K562 (cell line): ENCODE measurements around the gene SYNRG. TPM values are rescaled to one million over a fixed set of nuclear protein-coding genes. Genes with fewer than 3 reads are reported as not detected.
A peak's percentile ranks its signal among the peaks of the same experiment; 100 is the strongest.

Source experiments
- ATAC-seq: fragments of 200-7000 bp; cut with Tn5 transposase; 3 replicates; pipeline ENCODE4 v1.9.1; 2020; ENCODE audit warnings: moderate library complexity
- BruUV-seq: library from RNA; stranded (reverse); fragments of 400-500 nt; replicated peaks from 2 replicates; lab custom pipeline; 2021; lab: Mats Ljungman, UMichigan
- CTCF ChIA-PET: fragments of 300-600 bp; formaldehyde crosslinking; extraction: SDS; loops from one replicate; lab custom pipeline; 2021; ENCODE audit warnings: low intra/inter-chr PET ratio; lab: Yijun Ruan, JAX
- POLR2A ChIA-PET: fragments of 300-600, 350-650 bp; sonication (Branson Sonifier 250); formaldehyde crosslinking; extraction: SDS; loops from one replicate; lab custom pipeline; 2021; ENCODE audit warnings: antibody characterized with exemption, inconsistent platforms; lab: Yijun Ruan, JAX
- DNase-seq, 4 experiments: peaks; one replicate each; pipeline versions ENCODE4 v3.0.0 to v3.0.0-alpha.2; 2011 to 2018; ENCODE audit warnings: low spot score in 3 of 4, mixed read lengths in 3 of 4; ENCODE audit errors: extremely low read depth in 1 of 4
- FAIRE-seq: peaks from 2 replicates; lab custom pipeline; 2011; peaks lifted over from hg19 to GRCh38; lab: Jason Lieb, UNC
- H2AFZ ChIP-seq: 2 replicates; pipeline ENCODE4 v1.6.0; 2011; ENCODE audit warnings: low read depth, low read length, control low read depth, inconsistent platforms
- H3K27ac ChIP-seq: fragments of 200-600 bp; 3 replicates; pipeline ENCODE4 v1.8.0; 2011; ENCODE audit warnings: low read depth, mild to moderate bottlenecking, control low read depth, inconsistent platforms, low read length, moderate library complexity, mixed read lengths; ENCODE audit errors: extremely low read depth
- H3K27me3 ChIP-seq, 2 experiments: fragments of 300-600 bp in 1 of 2; 2 replicates in 1 of 2; 3 replicates in 1 of 2; pipeline versions ENCODE4 v1.6.0 to v1.8.0; 2011; ENCODE audit warnings: inconsistent platforms in 2 of 2, low read length in 2 of 2, mild to moderate bottlenecking in 1 of 2, mixed read lengths in 1 of 2, moderate library complexity in 1 of 2; ENCODE audit not compliant: control insufficient read depth in 2 of 2, insufficient read depth in 2 of 2
- H3K36me3 ChIP-seq: fragments of 300-600 bp; 3 replicates; pipeline ENCODE4 v1.8.0; 2011; ENCODE audit warnings: mild to moderate bottlenecking, low read length, inconsistent platforms; ENCODE audit not compliant: control insufficient read depth, insufficient read depth
- H3K4me1 ChIP-seq, 2 experiments: fragments of 200-600 bp in 1 of 2; replicated peaks in 1 of 2; 2 replicates in 1 of 2; 3 replicates in 1 of 2; pipeline versions ENCODE4 v1.5.1 to v1.8.0; 2011; ENCODE audit warnings: inconsistent platforms in 2 of 2, low read length in 2 of 2, mild to moderate bottlenecking in 1 of 2, mixed read lengths in 1 of 2, moderate library complexity in 1 of 2; ENCODE audit not compliant: control insufficient read depth in 2 of 2, insufficient read depth in 2 of 2
- H3K4me2 ChIP-seq: 2 replicates; pipeline ENCODE4 v1.6.1; 2011; ENCODE audit warnings: low read length, control low read depth, inconsistent platforms, mixed read lengths; ENCODE audit not compliant: insufficient read depth
- H3K4me3 ChIP-seq: fragments of 200-600 bp; sonication (generic), shearing (Covaris generic); 2 replicates; pipeline ENCODE4 v1.5.1; 2016; ENCODE audit warnings: control low read depth, inconsistent platforms
- H3K79me2 ChIP-seq: fragments of 200-600 bp; 3 replicates; pipeline ENCODE4 v1.8.0; 2011; ENCODE audit warnings: low read length, inconsistent platforms; ENCODE audit not compliant: control insufficient read depth, insufficient read depth
- H3K9ac ChIP-seq, 2 experiments: 2 replicates each; pipeline versions ENCODE4 v1.6.0 to v1.6.1; 2011; ENCODE audit warnings: low read depth in 2 of 2, low read length in 2 of 2, control low read depth in 1 of 2, inconsistent platforms in 1 of 2, mild to moderate bottlenecking in 1 of 2, mixed read lengths in 1 of 2; ENCODE audit not compliant: insufficient read depth in 1 of 2
- H3K9me1 ChIP-seq: one replicate; pipeline ENCODE4 v1.6.0; 2011; ENCODE audit warnings: inconsistent platforms, mild to moderate bottlenecking, low read length, moderate library complexity; ENCODE audit not compliant: control insufficient read depth, insufficient read depth
- H3K9me3 ChIP-seq: replicated peaks from 2 replicates; pipeline ENCODE4 v1.5.1; 2011; ENCODE audit warnings: low read depth, low read length, inconsistent platforms; ENCODE audit not compliant: control insufficient read depth, insufficient read depth
- H4K20me1 ChIP-seq: replicated peaks from 2 replicates; pipeline ENCODE4 v1.6.1; 2011; ENCODE audit warnings: low read length, inconsistent platforms, mixed read lengths; ENCODE audit not compliant: control insufficient read depth, insufficient read depth
- ATF2 ChIP-seq: sonication (generic); formaldehyde crosslinking; IDR thresholded peaks from 2 replicates; pipeline ENCODE4 v1.8.1; 2022; ENCODE audit warnings: missing genetic modification reagents
- CEBPG ChIP-seq, 3 experiments: fragments of 200-800 bp in 1 of 3; sonication (Bioruptor generic) in 1 of 3; sonication (generic) in 1 of 3; formaldehyde crosslinking in 1 of 3; IDR thresholded peaks in 2 of 3; conservative IDR thresholded peaks in 1 of 3; 2 replicates each; pipeline versions ENCODE4 v1.6.1 to v1.8.0; 2016 to 2022; ENCODE audit warnings: missing compliant biosample characterization in 2 of 3, missing genetic modification characterization in 2 of 3, mild to moderate bottlenecking in 1 of 3, missing genetic modification reagents in 1 of 3
- MCM2 ChIP-seq: fragments of 450-650 bp; IDR thresholded peaks from 2 replicates; pipeline ENCODE4 v1.6.1; 2017; ENCODE audit warnings: low read depth, mild to moderate bottlenecking
- MYC ChIP-seq, 2 experiments: fragments of 250-450 bp in 1 of 2; sonication (Bioruptor Pico) in 1 of 2; IDR thresholded peaks; 2 replicates each; pipeline versions ENCODE4 v1.5.1 to v1.6.1; 2012 to 2021; ENCODE audit warnings: low read depth in 2 of 2, borderline replicate concordance in 1 of 2, improper control_type of control experiment in 1 of 2, low read length in 1 of 2, mild to moderate bottlenecking in 1 of 2, moderate library complexity in 1 of 2
- TAF15 ChIP-seq: fragments of 200-400 bp; formaldehyde crosslinking; IDR thresholded peaks from 2 replicates; pipeline ENCODE4 v1.6.1; 2017; ENCODE audit warnings: mild to moderate bottlenecking, low read depth, low read length, moderate library complexity
- UBTF ChIP-seq, 2 experiments: IDR thresholded peaks; 2 replicates each; pipeline ENCODE4 v1.6.1; 2012; ENCODE audit warnings: improper control_type of control experiment in 2 of 2, low read depth in 2 of 2, low read length in 2 of 2, borderline replicate concordance in 1 of 2
- ZBTB5 ChIP-seq: fragments of 450-650 bp; IDR thresholded peaks from 2 replicates; pipeline ENCODE4 v1.6.1; 2017; ENCODE audit warnings: antibody characterized with exemption
- WGBS: fragments of 100-300 bp; shearing (Covaris generic); methylation state at CpG from one replicate; pipeline ENCODE4 v1.1.6; 2016; ENCODE audit warnings: low coverage, mixed read lengths; ENCODE audit not compliant: insufficient coverage; ENCODE audit errors: missing lambda C conversion rate; 5-methylcytosine and 5-hydroxymethylcytosine counted together
- in situ Hi-C: fragments of 300-500 bp; cut with MboI; formaldehyde crosslinking; loops from 4 replicates; pipeline ENCODE4 v1.15.0; 2018; ENCODE audit warnings: inconsistent platforms, mixed read lengths
- intact Hi-C: fragments of 100-400 bp; cut with micrococcal nuclease; formaldehyde crosslinking; loops from 2 replicates; pipeline ENCODE4 v1.14.2; 2022
- polyA plus RNA-seq, 8 experiments: library from polyadenylated mRNA; depleted of rRNA in 4 of 8; stranded (reverse) in 5 of 8; unstranded in 3 of 8; fragments of >200 nt; fragmentation: Nextera tagmentation in 2 of 8; fragmentation: Illumina TruSeq in 1 of 8; extraction: Ambion mirVana in 2 of 8; extraction: Trizol in 1 of 8; gene quantifications; 2 replicates each; pipeline versions ENCODE4 v1.2.1 to v1.2.3, GENCODE V29; 2011 to 2014; ENCODE audit warnings: inconsistent platforms in 1 of 8, missing spikeins in 1 of 8
- total RNA-seq, 7 experiments: library from RNA; depleted of rRNA in 6 of 7; stranded (reverse); fragments of >200 nt in 6 of 7; fragmentation: Illumina TruSeq in 2 of 7; extraction: Trizol in 2 of 7; gene quantifications; 2 replicates each; pipeline versions ENCODE4 v1.2.1 to v1.2.3, GENCODE V29; 2011 to 2021; ENCODE audit warnings: low replicate concordance in 1 of 7

Gene SYNRG
- total and polyA plus RNA-seq, 9 of the 15 experiments (the other 6 are each of a cell fraction or from before 2014, with no cell fraction given), result 2.9 to 28.2 (median 15.1) TPM

- WGBS, result 0% methylated on average over 1 of the region's 1 CpG
- Histone ChIP-seq H3K4me1 (peaks cover 2 to 3% of the 10 kb centered on the region in 2 experiments; a peak in 1 of 5 replicates), H3K79me2 (peaks cover 5% of the 10 kb centered on the region), H3K9me1 (no peaks in the 10 kb centered on the region), H2AFZ (no peak overlapping the region), H3K27me3 (peaks cover 0 to 9% of the 10 kb centered on the region in 2 experiments; a peak in 4 of 5 replicates), H3K9me3 (no peaks in the 10 kb centered on the region), H3K27ac (no peak overlapping the region), H3K36me3 (no peaks in the 10 kb centered on the region), H4K20me1 (no peaks in the 10 kb centered on the region), H3K9ac (no peak overlapping the region), H3K4me3 (no peak overlapping the region), H3K4me2 (no peak overlapping the region)
- ATAC-seq, result no peak
- BruUV-seq, result no TSS peak
- ChIA-PET CTCF (no interaction called here), POLR2A (no interaction called here)
- intact Hi-C loops, result no loop called here
- no peak for DNase-seq
- no peak for FAIRE-seq
- in situ Hi-C loops, result no loop called here
- TF ChIP-seq UBTF (IDR thresholded peaks at IDR 0.05; ENCODE audit: borderline replicate concordance in 1 of 2, low read depth in 2 of 2, low read length in 2 of 2), result no peak
These were observed 38.6 kb upstream of the SYNRG start for GRCh38 chr17:37647856-37648255.

GRCh38 chr17:37643869-37644268, 34.7 kb upstream of the SYNRG start:
- POLR2A ChIA-PET, result interaction anchor here (1.1 to 2.0 kb wide), 2 partner anchors 11 to 18 kb away, joined by 3 to 7 read pairs; no protein-coding TSS in a partner anchor
- H3K27ac ChIP-seq, result no peak overlapping the region
- intact Hi-C loops, result no loop called here
- TF ChIP-seq ZBTB5, result no peak
- TF ChIP-seq CEBPG (CRISPR knock-in tag; IDR thresholded peaks at IDR 0.05), result no peak
- 0 out of 4 replicates have a peak, but pooled peaks of 1 of the 2 experiments have one; percentile 2 for TF ChIP-seq CEBPG (tag; conservative IDR thresholded peaks at IDR 0.05 in 1 of 2, IDR thresholded peaks at IDR 0.05 in 1 of 2)
- peak; percentile 30; the same call in 1 of the 2 replicates for TF ChIP-seq MYC (IDR thresholded peaks at IDR 0.05; ENCODE audit: low read depth, low read length)
- TF ChIP-seq MYC (CRISPR knock-in tag; IDR thresholded peaks at IDR 0.05; ENCODE audit: borderline replicate concordance, low read depth), result no peak
- TF ChIP-seq TAF15, result no peak
- TF ChIP-seq ATF2, result no peak
- TF ChIP-seq MCM2, result no peak

More at GRCh38 chr17:37643869-37644268, 34.7 kb upstream of the SYNRG start:
- H3K4me2 ChIP-seq, result peak overlapping the region; percentile 84
- BruUV-seq, result TSS peak; percentile 84
- CTCF ChIA-PET, result no interaction called here
- in situ Hi-C loops, result no loop called here
- WGBS, result 4% methylated on average over 3 of the region's 3 CpGs
- no peaks in the 10 kb centered on the region; the same call in 1 of the 2 replicates for H4K20me1 ChIP-seq
- no peaks in the 10 kb centered on the region for H3K9me1 ChIP-seq
- H3K9ac ChIP-seq, result peak overlapping the region; percentile 58 to 90; a peak in 3 of 4 replicates
- H3K4me3 ChIP-seq, result peak overlapping the region; percentile 63
- DNase-seq, result peak in 1 of 4 experiments; percentile 19
- no peaks in the 10 kb centered on the region for H3K9me3 ChIP-seq
- FAIRE-seq, result no peak
- ATAC-seq, result no peak
- H3K4me1 ChIP-seq, result peaks cover 7 to 12% of the 10 kb centered on the region in 2 experiments; a peak in 4 of 5 replicates
- peak overlapping the region; percentile 88 for H2AFZ ChIP-seq
- H3K79me2 ChIP-seq, result peaks cover 42% of the 10 kb centered on the region
- H3K36me3 ChIP-seq, result peaks cover 18% of the 10 kb centered on the region; the same call in 2 of the 3 replicates
- H3K27me3 ChIP-seq, result no peaks in the 10 kb centered on the region; a peak in 2 of 5 replicates
